H1 (cell line): ENCODE data around the gene SLC38A10. TPM values are rescaled to one million over a fixed set of nuclear protein-coding genes. Genes with fewer than 3 reads are reported as not detected.

Source experiments
- CTCF ChIA-PET: fragments of 300-600 bp; sonication (Branson Sonifier 250); formaldehyde crosslinking; loops from one replicate; lab custom pipeline; 2021; ENCODE audit not compliant: partially characterized antibody; lab: Charles Lee
- POLR2A ChIA-PET: fragments of 300-600 bp; sonication (Branson Sonifier 250); formaldehyde crosslinking; loops from one replicate; lab custom pipeline; 2021; ENCODE audit warnings: inconsistent platforms; ENCODE audit not compliant: partially characterized antibody; lab: Charles Lee
- DNase-seq, 2 experiments: peaks; one replicate each; pipeline versions ENCODE4 v3.0.0 to v3.0.0-alpha.2; 2010 to 2022; ENCODE audit warnings: low spot score in 2 of 2, low read depth in 1 of 2, mixed read lengths in 1 of 2
- FAIRE-seq: peaks from 2 replicates; lab custom pipeline; 2011; peaks lifted over from hg19 to GRCh38; lab: Jason Lieb, UNC
- H2AFZ ChIP-seq: 2 replicates; pipeline ENCODE4 v1.8.1; 2012; ENCODE audit warnings: low read length, inconsistent platforms
- H2AK5ac ChIP-seq: 2 replicates; pipeline ENCODE4 v1.6.1; 2013; ENCODE audit warnings: low read depth, low read length
- H2BK120ac ChIP-seq: replicated peaks from 2 replicates; pipeline ENCODE3; 2013; ENCODE audit warnings: low read depth, low read length, inconsistent platforms
- H2BK12ac ChIP-seq: 2 replicates; pipeline ENCODE4 v1.6.1; 2013; ENCODE audit warnings: low read depth, low read length
- H2BK15ac ChIP-seq: 2 replicates; pipeline ENCODE4 v1.6.1; 2013; ENCODE audit warnings: low read length
- H2BK20ac ChIP-seq: 2 replicates; pipeline ENCODE4 v1.6.1; 2013; ENCODE audit warnings: low read length
- H2BK5ac ChIP-seq: 2 replicates; pipeline ENCODE4 v1.6.1; 2013; ENCODE audit warnings: low read depth, low read length
- H3K14ac ChIP-seq: 2 replicates; pipeline ENCODE4 v1.6.1; 2013; ENCODE audit warnings: inconsistent platforms; ENCODE audit not compliant: insufficient read length
- H3K18ac ChIP-seq: 2 replicates; pipeline ENCODE4 v1.6.1; 2013; ENCODE audit warnings: low read length; ENCODE audit errors: extremely low read depth
- H3K23ac ChIP-seq: 2 replicates; pipeline ENCODE4 v1.6.1; 2013; ENCODE audit warnings: inconsistent platforms; ENCODE audit not compliant: insufficient read length
- H3K23me2 ChIP-seq: 2 replicates; pipeline ENCODE4 v1.6.1; 2013; ENCODE audit warnings: low read depth, low read length
- H3K27ac ChIP-seq: 2 replicates; pipeline ENCODE4 v1.6.1; 2011; ENCODE audit warnings: low read depth, low read length, inconsistent platforms
- H3K27me3 ChIP-seq, 4 experiments: replicated peaks in 1 of 4; 1 replicate in 1 of 4; 2 replicates in 3 of 4; pipeline versions ENCODE4 v1.6.1 to v1.8.1; 2011 to 2013; ENCODE audit warnings: low read length in 3 of 4, mild to moderate bottlenecking in 3 of 4, inconsistent platforms in 2 of 4, mixed read lengths in 2 of 4, moderate library complexity in 1 of 4; ENCODE audit not compliant: control insufficient read depth in 3 of 4, insufficient read depth in 3 of 4; ENCODE audit errors: extremely low read depth in 1 of 4
- H3K36me3 ChIP-seq, 4 experiments: 2 replicates each; pipeline versions ENCODE4 v1.6.1 to v1.8.1; 2011 to 2013; ENCODE audit warnings: mild to moderate bottlenecking in 4 of 4, low read length in 3 of 4, moderate library complexity in 2 of 4, control low read depth in 1 of 4, inconsistent platforms in 1 of 4; ENCODE audit not compliant: insufficient read depth in 4 of 4, control insufficient read depth in 2 of 4
- H3K4ac ChIP-seq: replicated peaks from 2 replicates; pipeline ENCODE3; 2013; ENCODE audit warnings: low read length, low read depth, mixed read lengths, inconsistent platforms; ENCODE audit not compliant: insufficient read length
- H3K4me1 ChIP-seq, 4 experiments: replicated peaks in 1 of 4; 1 replicate in 1 of 4; 2 replicates in 3 of 4; pipeline versions ENCODE4 v1.6.1 to v1.8.1; 2011 to 2013; ENCODE audit warnings: low read length in 3 of 4, inconsistent platforms in 2 of 4, mixed read lengths in 1 of 4; ENCODE audit not compliant: insufficient read depth in 4 of 4, control insufficient read depth in 3 of 4
- H3K4me2 ChIP-seq, 2 experiments: 2 replicates each; pipeline versions ENCODE4 v1.6.1 to v1.8.1; 2011 to 2013; ENCODE audit warnings: low read depth in 2 of 2, low read length in 2 of 2, control low read depth in 1 of 2, inconsistent platforms in 1 of 2, mild to moderate bottlenecking in 1 of 2; ENCODE audit not compliant: insufficient read depth in 1 of 2
- H3K4me3 ChIP-seq, 4 experiments: fragments of 200-600, 300-600 bp in 1 of 4; sonication (generic), shearing (Covaris generic), sonication (Bioruptor Twin) in 1 of 4; 2 replicates each; pipeline versions ENCODE4 v1.5.1 to v1.8.1; 2011 to 2016; ENCODE audit warnings: low read length in 4 of 4, low read depth in 3 of 4, control low read depth in 2 of 4, inconsistent platforms in 2 of 4, mild to moderate bottlenecking in 2 of 4, mixed read lengths in 1 of 4, moderate library complexity in 1 of 4; ENCODE audit not compliant: insufficient read depth in 2 of 4; ENCODE audit errors: extremely low read depth in 1 of 4
- H3K56ac ChIP-seq: replicated peaks from 2 replicates; pipeline ENCODE3; 2013; ENCODE audit warnings: low read depth, mild to moderate bottlenecking, mixed read lengths, low read length, inconsistent platforms; ENCODE audit not compliant: insufficient read length
- H3K79me1 ChIP-seq: 2 replicates; pipeline ENCODE4 v1.6.1; 2013; ENCODE audit warnings: low read depth, low read length, control low read depth
- H3K79me2 ChIP-seq, 2 experiments: 2 replicates each; pipeline versions ENCODE4 v1.6.1 to v1.8.1; 2012 to 2013; ENCODE audit warnings: low read length in 2 of 2, mild to moderate bottlenecking in 2 of 2, inconsistent platforms in 1 of 2; ENCODE audit not compliant: insufficient read depth in 2 of 2, control insufficient read depth in 1 of 2
- H3K9ac ChIP-seq, 4 experiments: replicated peaks in 1 of 4; 1 replicate in 1 of 4; 2 replicates in 3 of 4; pipeline versions ENCODE4 v1.6.1 to v1.8.1; 2011 to 2013; ENCODE audit warnings: low read depth in 3 of 4, low read length in 3 of 4, control low read depth in 2 of 4, mild to moderate bottlenecking in 2 of 4, moderate library complexity in 2 of 4, inconsistent platforms in 1 of 4; ENCODE audit errors: extremely low read depth in 1 of 4
- H3K9me3 ChIP-seq, 2 experiments: 2 replicates each; pipeline versions ENCODE4 v1.6.1 to v1.8.1; 2012 to 2013; ENCODE audit warnings: mild to moderate bottlenecking in 2 of 2, moderate library complexity in 2 of 2, control low read depth in 1 of 2, inconsistent platforms in 1 of 2, low read depth in 1 of 2, low read length in 1 of 2, mixed read lengths in 1 of 2; ENCODE audit not compliant: insufficient read depth in 2 of 2
- H4K20me1 ChIP-seq, 2 experiments: replicated peaks in 1 of 2; 2 replicates each; pipeline versions ENCODE3 to v1.8.1; 2011 to 2013; ENCODE audit warnings: inconsistent platforms in 2 of 2, low read length in 2 of 2, mild to moderate bottlenecking in 1 of 2; ENCODE audit not compliant: insufficient read depth in 2 of 2, control insufficient read depth in 1 of 2
- H4K5ac ChIP-seq: 2 replicates; pipeline ENCODE4 v1.6.1; 2013; ENCODE audit warnings: low read length, low read depth, mixed read lengths, inconsistent platforms; ENCODE audit not compliant: insufficient read length
- H4K8ac ChIP-seq: 2 replicates; pipeline ENCODE4 v1.8.0; 2013; ENCODE audit warnings: mild to moderate bottlenecking, moderate library complexity, low read length, inconsistent platforms; ENCODE audit not compliant: insufficient read depth; ENCODE audit errors: extremely low read depth
- H4K91ac ChIP-seq: replicated peaks from 2 replicates; pipeline ENCODE3; 2013; ENCODE audit warnings: low read length, mixed read lengths, inconsistent platforms; ENCODE audit not compliant: insufficient read length
- CREB1 ChIP-seq: IDR thresholded peaks from 2 replicates; pipeline ENCODE4 v1.6.1; 2012; ENCODE audit warnings: inconsistent platforms
- JUN ChIP-seq: IDR thresholded peaks from 2 replicates; pipeline ENCODE4 v1.6.1; 2011; ENCODE audit warnings: low read depth, mild to moderate bottlenecking, improper control_type of control experiment, low read length
- TEAD4 ChIP-seq: IDR thresholded peaks from 2 replicates; pipeline ENCODE4 v1.6.1; 2012; ENCODE audit warnings: low read depth, low read length, inconsistent platforms, mixed read lengths
- WGBS, 2 experiments: shearing (Covaris generic) in 1 of 2; methylation state at CpG; one replicate each; pipeline versions ENCODE4 v1.1.6 to v1.1.7; 2013 to 2015; ENCODE audit warnings: low lambda C conversion rate in 2 of 2, mixed read lengths in 2 of 2, inconsistent platforms in 1 of 2, low coverage in 1 of 2, missing lambda C conversion rate in 1 of 2; ENCODE audit not compliant: insufficient replicate concordance in 2 of 2, insufficient coverage in 1 of 2, insufficient read length in 1 of 2; ENCODE audit errors: extremely low coverage in 1 of 2, missing lambda C conversion rate in 1 of 2; 5-methylcytosine and 5-hydroxymethylcytosine counted together
- polyA plus RNA-seq, 7 experiments: library from polyadenylated mRNA; depleted of rRNA in 3 of 7; stranded (reverse) in 5 of 7; unstranded in 2 of 7; fragments of >200 nt in 5 of 7; fragments of 200-250 nt in 2 of 7; gene quantifications; 1 replicate in 5 of 7; 2 replicates in 1 of 7; 4 replicates in 1 of 7; pipeline versions ENCODE4 v1.2.1 to v1.2.3, GENCODE V29; 2011 to 2013; ENCODE audit warnings: missing spikeins in 2 of 7, mixed read lengths in 2 of 7
- total RNA-seq: library from RNA; stranded (reverse); fragmentation: NEBNext Ultra II Directional; extraction: Animal tissue kit (Norgen Biotek cat#: 25700); gene quantifications from 2 replicates; pipeline ENCODE4 v1.2.1, GENCODE V29; 2021

SLC38A10 gene
- total and polyA plus RNA-seq, 2 of the 8 experiments (the other 6 are each of a cell fraction or from before 2014, with no cell fraction given) = 26.4 to 41.0 TPM

- no peak overlapping the region for H4K5ac ChIP-seq
- H2AK5ac ChIP-seq = no peak overlapping the region
- H3K18ac ChIP-seq = no peak overlapping the region
- WGBS, 2 experiments = 86% methylated on average over 15 of the region's 16 CpGs; no CpG with 5 or more reads in 1 of the 2 experiments
- H3K9me3 ChIP-seq = no peaks in the 10 kb centered on the region
- DNase-seq (no peak), FAIRE-seq (no peak)
- no peak overlapping the region for H3K4me2 ChIP-seq
- H3K56ac ChIP-seq = no peak overlapping the region
- H2AFZ ChIP-seq = no peak overlapping the region
- H3K27ac ChIP-seq = no peak overlapping the region
- H3K14ac ChIP-seq = no peak overlapping the region
- peaks cover 7 to 16% of the 10 kb centered on the region in 2 experiments for H4K20me1 ChIP-seq
- H4K8ac ChIP-seq = no peak overlapping the region
- H2BK5ac ChIP-seq = no peak overlapping the region
- H3K36me3 ChIP-seq = peaks cover 0 to 8% (median 3%) of the 10 kb centered on the region in 4 experiments; a peak in 4 of 8 replicates
- no peaks in the 10 kb centered on the region for H3K27me3 ChIP-seq
- POLR2A ChIA-PET = no interaction called here
- no peak overlapping the region for H3K9ac ChIP-seq
- peaks cover 0 to 12% (median 0%) of the 10 kb centered on the region in 4 experiments; a peak in 4 of 7 replicates for H3K4me1 ChIP-seq
- peaks cover 9% of the 10 kb centered on the region for H3K79me1 ChIP-seq
- H2BK20ac ChIP-seq = no peak overlapping the region
- no peak overlapping the region for H3K23ac ChIP-seq
- no peak overlapping the region for H2BK12ac ChIP-seq
- TF ChIP-seq CREB1 = no peak
- TF ChIP-seq TEAD4 = no peak
- TF ChIP-seq JUN = no peak
- TF ChIP-seq, all 59 proteins: peak for 0
- Histone ChIP-seq H3K4me3 (no peak overlapping the region), H3K79me2 (no peaks in the 10 kb centered on the region; a peak in 1 of 4 replicates), H3K23me2 (no peaks in the 10 kb centered on the region), H3K4ac (no peak overlapping the region), H2BK120ac (no peak overlapping the region), H4K91ac (no peak overlapping the region), H2BK15ac (no peak overlapping the region)
- CTCF ChIA-PET = interaction anchor here (0.7 to 2.2 kb wide), 6 partner anchors 10 to 235 kb away, joined by 3 to 9 read pairs (median 4); no protein-coding TSS in a partner anchor
Measured at GRCh38 chr17:81282876-81283275, 12.2 kb downstream of the SLC38A10 start.
